RCC 7860 (cell line): ENCODE data around the gene TMEM254.
"Not testable (repeated sequence)": the region's sequence is repeated elsewhere in the genome, so short reads cannot be mapped to it uniquely, and the experiment has no call there.

Experiments
- DNase-seq: peaks from one replicate; pipeline ENCODE4 v3.0.0-alpha.2; 2015; ENCODE audit warnings: low spot score
- FAIRE-seq: peaks from 2 replicates; lab custom pipeline; 2012; peaks lifted over from hg19 to GRCh38; lab: Jason Lieb, UNC

TMEM254 gene

DNA sequence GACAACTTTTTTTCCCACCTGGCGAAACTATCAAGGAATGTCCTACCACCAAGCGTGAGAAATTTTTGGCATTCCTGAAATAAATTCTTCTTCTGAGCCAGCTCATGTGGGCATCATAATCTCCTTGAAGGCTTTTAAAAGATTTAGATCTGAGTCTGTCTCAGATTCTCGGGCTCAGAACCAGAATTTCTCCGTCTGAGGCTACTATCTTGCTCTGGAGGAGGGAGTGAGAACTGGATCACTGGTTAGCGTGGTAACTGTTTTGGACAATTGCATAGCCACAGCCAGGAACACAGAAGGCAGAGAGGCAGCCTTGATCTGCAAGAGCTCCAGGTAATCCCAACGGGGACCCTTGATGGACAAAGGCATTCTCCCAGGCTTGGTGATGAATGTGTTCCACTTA lies 53.0 kb downstream of the TMEM254 start:
- FAIRE-seq, result no peak
- DNase-seq, result no peak

DNA sequence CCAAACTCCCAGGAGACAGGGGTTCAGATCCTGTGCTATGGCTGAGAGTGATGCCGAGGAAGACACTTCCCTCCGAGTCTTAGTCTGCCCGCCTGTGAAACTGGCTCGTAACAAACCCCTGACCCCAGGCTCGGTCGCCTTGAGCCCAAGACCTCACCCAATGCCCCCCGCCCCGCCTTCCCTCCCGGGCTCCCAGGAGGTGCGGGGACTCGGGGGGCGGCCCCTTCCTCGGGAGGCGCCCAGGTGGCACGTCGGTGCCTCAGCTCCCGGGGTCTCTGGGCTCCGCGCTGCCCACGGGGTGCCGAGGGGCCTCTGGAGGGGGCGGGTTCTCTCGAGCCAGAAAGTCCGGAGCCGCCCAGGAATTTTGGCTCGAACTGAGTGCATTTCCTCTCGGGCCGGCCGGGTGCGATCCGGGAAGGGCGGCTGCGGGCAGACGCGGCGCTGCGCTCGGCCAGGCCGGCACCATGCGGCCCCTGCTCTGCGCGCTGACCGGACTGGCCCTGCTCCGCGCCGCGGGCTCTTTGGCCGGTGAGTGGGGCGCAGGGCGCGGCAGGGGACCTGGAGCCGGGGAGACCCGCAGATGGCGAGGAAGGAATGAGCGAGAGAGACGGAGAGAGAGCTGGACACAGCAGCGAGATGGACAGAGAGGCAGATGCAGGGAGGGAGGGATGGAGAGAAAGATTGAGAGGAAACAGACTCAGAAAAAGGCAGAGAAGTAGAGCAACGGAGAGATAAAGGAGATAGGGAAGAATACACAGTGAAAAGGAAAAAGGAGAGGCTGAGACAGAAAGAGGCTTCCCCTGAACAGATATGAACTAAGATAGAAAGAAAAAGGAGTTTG lies 54.1 kb downstream of the TMEM254 start, which contains the start of gene PLAC9:
TSS of gene PLAC9 (plus strand) at position 432 of the 841 bp plus-strand sequence. CDS start at position 465, 33 bp downstream.
- DNase-seq (no peak), FAIRE-seq (no peak)

DNA sequence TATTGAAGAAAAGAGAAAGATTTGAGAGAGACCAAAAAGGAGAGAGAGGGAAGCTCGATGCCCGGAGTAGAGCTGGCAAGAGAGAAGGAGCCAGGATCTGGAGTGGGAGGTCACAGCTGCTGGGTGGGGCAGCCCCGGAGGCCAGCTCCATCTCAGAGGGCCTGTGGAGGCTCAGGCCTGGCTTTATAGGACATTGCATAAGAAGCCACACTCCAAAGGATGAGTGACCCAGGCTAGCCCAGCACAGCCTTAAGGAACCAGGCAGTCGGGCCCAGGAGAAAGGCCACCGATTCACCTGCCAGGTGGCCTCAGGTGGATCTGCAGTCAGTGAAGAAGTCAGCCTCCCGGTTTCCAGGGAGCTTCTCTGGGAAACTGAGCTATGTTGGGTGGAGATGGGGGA lies 54.7 kb downstream of the TMEM254 start:
- no peak for FAIRE-seq
- no peak for DNase-seq

DNA sequence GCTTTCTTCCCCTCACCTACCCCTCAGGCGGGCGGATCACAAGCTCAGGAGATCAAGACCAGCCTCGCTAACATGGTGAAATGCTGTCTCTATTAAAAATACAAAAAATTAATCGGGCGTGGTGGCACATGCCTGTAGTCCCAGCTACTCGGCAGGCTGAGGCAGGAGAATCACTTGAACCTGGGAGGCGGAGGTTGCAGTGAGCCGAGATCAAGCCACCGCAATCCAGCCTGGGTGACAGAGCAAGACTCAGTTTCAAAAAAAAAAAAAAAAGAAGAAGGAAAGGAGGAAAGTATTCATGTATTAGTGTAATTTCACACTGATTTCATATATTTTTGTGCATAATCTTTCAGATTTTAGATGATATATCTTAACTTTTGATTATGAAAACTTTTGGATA lies 55.2 kb downstream of the TMEM254 start:
- DNase-seq, FAIRE-seq: not testable (repeated sequence)

DNA sequence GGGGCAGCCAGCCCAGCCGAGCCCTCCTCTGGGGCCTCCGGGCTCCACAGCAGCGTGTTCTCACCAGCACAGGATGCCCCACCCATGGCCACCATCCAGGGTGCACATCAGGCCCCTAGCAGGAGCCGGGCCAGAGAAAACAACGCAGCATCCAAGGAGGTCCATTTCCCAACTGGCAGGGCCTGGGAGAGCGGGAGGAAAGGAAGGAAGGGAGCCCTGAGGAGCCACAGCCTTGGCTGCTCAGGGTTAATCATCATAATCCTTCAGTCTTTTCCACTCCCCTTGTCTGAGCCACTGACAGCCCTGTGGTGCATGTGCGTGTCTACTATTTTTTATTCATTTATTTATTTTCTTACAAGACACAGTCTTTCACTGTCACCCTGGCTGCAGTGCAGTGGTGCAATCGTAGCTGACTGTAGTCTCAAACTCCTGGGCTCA lies 57.7 kb downstream of the TMEM254 start:
- FAIRE-seq (no peak), DNase-seq (no peak)

DNA sequence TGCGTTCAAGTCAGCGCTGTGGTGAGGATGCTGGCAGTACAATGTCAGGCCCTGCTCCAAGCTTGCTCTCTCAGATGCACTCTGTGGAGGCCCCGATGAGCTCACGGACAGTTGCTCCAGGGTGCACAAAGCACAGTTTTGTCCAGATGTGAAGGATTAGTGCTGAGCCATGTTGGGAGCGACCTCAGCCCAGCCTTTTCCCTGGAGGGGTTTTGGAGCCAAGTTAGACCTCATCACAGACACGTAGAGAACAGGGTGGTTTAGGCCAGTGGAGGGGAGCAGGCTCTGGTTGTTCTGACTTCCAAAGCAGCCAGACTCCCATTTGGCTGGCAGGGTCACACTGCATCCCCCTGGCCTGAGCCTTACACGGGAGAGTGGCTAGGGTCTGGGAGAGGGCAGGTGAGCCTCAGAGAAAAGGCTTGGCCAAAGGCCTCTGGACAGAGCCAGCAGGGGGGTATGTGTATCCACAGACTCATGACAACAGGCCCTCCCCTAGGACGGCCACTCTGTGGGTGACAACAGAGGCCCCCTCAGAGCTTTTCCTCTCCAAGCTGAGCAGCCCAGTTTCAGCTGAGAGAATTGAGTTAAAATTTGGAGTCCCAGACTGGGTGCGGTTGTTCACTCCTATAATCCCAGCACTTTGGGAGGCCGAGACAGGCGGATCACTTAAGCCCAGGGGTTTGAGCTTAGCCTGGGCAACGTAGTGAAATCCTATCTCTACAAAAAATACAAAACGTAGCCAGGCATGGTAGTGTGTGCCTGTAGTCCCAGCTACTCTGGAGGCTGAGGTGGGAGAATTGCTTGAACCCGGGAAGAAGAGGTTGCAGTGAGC lies 58.8 kb downstream of the TMEM254 start:
- no peak for FAIRE-seq

DNA sequence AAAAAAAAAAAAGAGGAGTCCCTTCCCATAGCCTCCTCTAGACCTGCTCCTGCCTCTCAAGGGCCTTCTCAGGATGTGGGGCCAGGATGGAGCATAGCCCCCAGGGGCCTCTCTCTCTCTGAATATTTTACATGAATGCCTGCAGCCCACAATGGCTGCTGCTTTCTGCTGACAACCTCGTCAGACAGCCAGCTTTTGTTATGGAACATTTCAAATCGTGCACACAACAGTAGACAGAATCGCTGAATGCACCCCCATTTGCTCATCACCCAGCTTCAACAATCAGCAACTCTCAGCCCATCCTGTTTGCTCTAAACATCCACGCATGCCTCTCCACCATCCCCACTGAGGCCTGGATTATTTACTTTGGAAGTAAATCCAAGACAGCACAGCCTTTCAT lies 59.5 kb downstream of the TMEM254 start:
- DNase-seq, result no peak

More for the DNA sequence above, 58.8 kb downstream of the TMEM254 start:
- no peak for DNase-seq

DNA sequence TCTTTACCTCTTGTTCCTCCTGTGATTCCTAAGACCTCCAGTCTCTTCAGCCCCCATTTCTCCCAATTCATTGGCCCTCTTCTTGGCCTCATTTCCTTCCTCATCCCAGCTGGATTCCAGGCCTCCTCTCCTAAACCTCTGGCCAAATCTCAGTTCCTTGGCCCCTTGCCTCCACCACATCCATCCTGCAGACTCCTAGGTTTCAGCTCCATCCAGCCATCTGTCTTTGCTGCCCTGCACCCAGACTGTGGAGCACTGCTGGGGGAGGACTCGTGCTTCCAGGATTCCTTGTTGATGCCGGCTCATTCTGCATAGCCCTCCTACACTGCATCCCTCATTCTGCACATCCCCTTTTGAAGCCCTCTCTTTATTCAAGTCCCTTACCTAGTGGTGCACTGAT lies 60.8 kb downstream of the TMEM254 start:
- FAIRE-seq (no peak), DNase-seq (no peak)

More for the DNA sequence above, 59.5 kb downstream of the TMEM254 start:
- no peak for FAIRE-seq

DNA sequence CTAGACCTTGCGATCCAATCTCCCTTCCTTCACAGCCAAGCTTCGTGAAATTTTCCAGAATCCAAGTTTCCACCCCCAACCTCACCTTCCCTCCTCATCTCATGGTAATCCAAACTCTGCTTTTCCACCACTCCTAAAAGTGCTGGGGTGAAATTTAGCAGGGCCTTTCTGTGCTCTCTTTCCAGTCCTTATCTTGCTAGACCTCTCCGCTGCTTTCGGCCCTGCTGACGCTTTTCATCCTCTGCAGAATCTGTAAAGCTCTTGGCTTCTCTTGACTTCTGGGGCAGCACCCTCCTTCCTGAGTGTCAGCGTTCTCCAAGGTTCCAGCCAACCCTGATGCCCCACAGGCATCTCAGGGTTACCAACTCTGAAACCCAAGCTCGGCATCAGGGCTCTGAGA lies 61.8 kb downstream of the TMEM254 start:
- DNase-seq (no peak), FAIRE-seq (no peak)

DNA sequence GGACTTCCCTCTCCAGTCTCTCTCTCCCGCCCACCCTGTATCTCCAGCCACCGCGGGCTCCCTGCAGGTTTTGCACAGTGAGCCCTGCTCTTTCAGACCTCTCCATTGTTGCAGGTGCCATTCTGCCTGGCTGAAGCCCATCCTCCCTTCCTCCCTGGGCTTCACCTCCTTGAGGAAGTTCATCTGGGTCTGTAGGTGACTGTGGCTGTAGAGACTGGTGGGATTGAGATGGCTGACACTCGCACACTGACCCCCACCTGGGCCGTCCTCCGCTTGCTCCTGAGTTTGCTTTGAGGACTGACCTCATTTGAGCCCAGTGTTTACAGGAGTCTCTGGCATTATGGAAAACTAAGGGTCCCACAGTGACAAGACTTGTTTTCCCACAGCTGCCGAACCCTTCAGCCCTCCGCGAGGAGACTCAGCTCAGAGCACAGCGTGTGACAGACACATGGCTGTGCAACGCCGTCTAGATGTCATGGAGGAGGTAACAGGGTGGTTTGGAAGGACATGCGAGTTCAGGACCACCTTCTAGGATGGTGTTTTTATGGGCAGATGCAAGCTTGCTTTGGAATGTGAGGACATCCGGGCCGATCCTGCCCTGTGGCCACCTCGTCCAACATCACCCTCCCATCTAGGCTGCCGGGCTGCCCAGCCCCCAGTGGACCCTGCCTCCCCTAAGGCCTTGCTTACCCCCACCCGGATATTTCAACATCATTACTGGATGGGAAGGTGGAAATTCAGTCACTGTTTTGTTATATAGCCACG lies 63.4 kb downstream of the TMEM254 start:
- FAIRE-seq, result no peak
- no peak for DNase-seq
